Measurements from ENCODE around the gene RNF144A. TPM values are rescaled to one million over a fixed set of nuclear protein-coding genes. Genes with fewer than 3 reads are reported as not detected.

The RNF144A gene
- total RNA-seq, 1 experiment from 2014 or later, result 13.0 TPM

DNA sequence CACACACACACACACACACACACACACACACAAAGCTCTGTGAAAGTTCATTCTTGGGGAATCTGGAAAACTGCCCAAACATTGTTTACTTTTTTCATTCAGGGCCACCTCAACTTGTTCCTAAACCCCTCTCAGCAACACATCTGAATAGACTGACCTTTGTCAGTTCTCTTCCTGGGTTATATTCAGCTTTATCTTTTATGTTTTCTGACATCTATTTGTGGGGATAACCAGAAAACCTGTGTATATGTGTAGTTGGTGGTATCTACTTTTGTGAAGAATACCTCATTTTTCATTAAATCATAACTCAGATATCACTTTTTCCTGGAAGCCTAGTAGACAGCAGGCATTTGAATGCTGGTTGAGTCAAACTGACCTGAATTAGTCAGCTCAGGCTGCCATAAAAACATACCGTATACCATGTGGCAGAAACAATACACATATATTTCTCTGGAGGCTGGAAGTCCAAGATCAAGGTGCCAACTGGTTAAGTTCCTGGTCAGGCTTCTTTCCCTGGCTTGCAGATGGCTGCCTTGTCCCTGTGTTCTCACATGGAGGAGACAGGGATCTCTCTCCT is 11.0 kb upstream of the RNF144A start:
- Histone ChIP-seq H3K36me3 (ENCODE audit: control insufficient read depth in 1 of 2, insufficient read depth in 2 of 2, low read length in 2 of 2) (no peaks in the 10 kb centered on the region), H3K79me2 (ENCODE audit: insufficient read depth, low read length) (no peaks in the 10 kb centered on the region), H2AFZ (ENCODE audit: low read depth, low read length, poor library complexity, severe bottlenecking) (no peak overlapping the region), H3K4me2 (ENCODE audit: low read length) (no peak overlapping the region), H3K9me3 (ENCODE audit: control insufficient read depth in 1 of 2, insufficient read depth in 1 of 2, low read depth in 1 of 2, low read length in 2 of 2) (no peaks in the 10 kb centered on the region), H3K4me3 (replicated peaks in 1 of 2; ENCODE audit: low read depth in 1 of 2, low read length in 2 of 2) (no peak overlapping the region), H3K27me3 (ENCODE audit: insufficient read depth, low read length) (peaks cover 5% of the 10 kb centered on the region; the same call in 1 of the 2 replicates), H3K4me1 (ENCODE audit: control insufficient read depth in 1 of 2, insufficient read depth in 2 of 2, low read length in 2 of 2) (no peaks in the 10 kb centered on the region), H3K9me2 (ENCODE audit: insufficient read depth) (no peaks in the 10 kb centered on the region), H3K27ac (ENCODE audit: low read depth, low read length) (no peak overlapping the region), H3K9ac (ENCODE audit: low read length) (no peak overlapping the region), H4K20me1 (ENCODE audit: insufficient read depth) (no peaks in the 10 kb centered on the region)
- no peak for ATAC-seq
- no peak for DNase-seq (ENCODE audit: low read depth, low spot score)
- ChIA-PET RAD21 (ENCODE audit: low non-redundant PET in 1 of 2, low total read pairs in 2 of 2, uncharacterized antibody in 2 of 2, unreplicated experiment in 2 of 2) (interaction anchor here in 1 of 2 experiments (0.7 kb wide), 1 partner anchor 222 kb away, joined by 4 read pairs; no protein-coding TSS in a partner anchor), POLR2A (no interaction called here), CTCF (interaction anchor here (1.2 to 2.1 kb wide), 2 partner anchors 9 to 11 kb away, joined by 3 to 7 read pairs; partner anchors contain the start of gene RNF144A)
- TF ChIP-seq EGR1 (IDR thresholded peaks at IDR 0.05; ENCODE audit: low read depth) (no peak), ZFX (IDR thresholded peaks at IDR 0.05) (no peak), SIN3A (IDR thresholded peaks at IDR 0.05; ENCODE audit: low read depth) (no peak), ELF1 (IDR thresholded peaks at IDR 0.05; ENCODE audit: borderline replicate concordance, low read depth) (no peak), POLR2A (IDR thresholded peaks at IDR 0.05; ENCODE audit: borderline replicate concordance, extremely low read depth, insufficient read depth, insufficient read length) (no peak), YY1 (IDR thresholded peaks at IDR 0.05; ENCODE audit: extremely low read depth, insufficient replicate concordance, low read depth, low read length) (no peak), CBX3 (IDR thresholded peaks at IDR 0.05; ENCODE audit: low read depth) (no peak), SP1 (IDR thresholded peaks at IDR 0.05; ENCODE audit: low read depth) (no peak), POLR2AphosphoS5 (IDR thresholded peaks at IDR 0.05; ENCODE audit: low read depth, low read length) (no peak), FOSL1 (IDR thresholded peaks at IDR 0.05; ENCODE audit: low read depth) (no peak), SRF (IDR thresholded peaks at IDR 0.05; ENCODE audit: low read depth) (no peak)
- TF ChIP-seq, protein P1, sequence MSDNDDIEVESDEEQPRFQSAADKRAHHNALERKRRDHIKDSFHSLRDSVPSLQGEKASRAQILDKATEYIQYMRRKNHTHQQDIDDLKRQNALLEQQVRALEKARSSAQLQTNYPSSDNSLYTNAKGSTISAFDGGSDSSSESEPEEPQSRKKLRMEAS (IDR thresholded peaks at IDR 0.05), result no peak
- TF ChIP-seq, protein P2, sequence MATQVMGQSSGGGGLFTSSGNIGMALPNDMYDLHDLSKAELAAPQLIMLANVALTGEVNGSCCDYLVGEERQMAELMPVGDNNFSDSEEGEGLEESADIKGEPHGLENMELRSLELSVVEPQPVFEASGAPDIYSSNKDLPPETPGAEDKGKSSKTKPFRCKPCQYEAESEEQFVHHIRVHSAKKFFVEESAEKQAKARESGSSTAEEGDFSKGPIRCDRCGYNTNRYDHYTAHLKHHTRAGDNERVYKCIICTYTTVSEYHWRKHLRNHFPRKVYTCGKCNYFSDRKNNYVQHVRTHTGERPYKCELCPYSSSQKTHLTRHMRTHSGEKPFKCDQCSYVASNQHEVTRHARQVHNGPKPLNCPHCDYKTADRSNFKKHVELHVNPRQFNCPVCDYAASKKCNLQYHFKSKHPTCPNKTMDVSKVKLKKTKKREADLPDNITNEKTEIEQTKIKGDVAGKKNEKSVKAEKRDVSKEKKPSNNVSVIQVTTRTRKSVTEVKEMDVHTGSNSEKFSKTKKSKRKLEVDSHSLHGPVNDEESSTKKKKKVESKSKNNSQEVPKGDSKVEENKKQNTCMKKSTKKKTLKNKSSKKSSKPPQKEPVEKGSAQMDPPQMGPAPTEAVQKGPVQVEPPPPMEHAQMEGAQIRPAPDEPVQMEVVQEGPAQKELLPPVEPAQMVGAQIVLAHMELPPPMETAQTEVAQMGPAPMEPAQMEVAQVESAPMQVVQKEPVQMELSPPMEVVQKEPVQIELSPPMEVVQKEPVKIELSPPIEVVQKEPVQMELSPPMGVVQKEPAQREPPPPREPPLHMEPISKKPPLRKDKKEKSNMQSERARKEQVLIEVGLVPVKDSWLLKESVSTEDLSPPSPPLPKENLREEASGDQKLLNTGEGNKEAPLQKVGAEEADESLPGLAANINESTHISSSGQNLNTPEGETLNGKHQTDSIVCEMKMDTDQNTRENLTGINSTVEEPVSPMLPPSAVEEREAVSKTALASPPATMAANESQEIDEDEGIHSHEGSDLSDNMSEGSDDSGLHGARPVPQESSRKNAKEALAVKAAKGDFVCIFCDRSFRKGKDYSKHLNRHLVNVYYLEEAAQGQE (IDR thresholded peaks at IDR 0.05; ENCODE audit: low read depth), result no peak
- TF ChIP-seq, protein P3, sequence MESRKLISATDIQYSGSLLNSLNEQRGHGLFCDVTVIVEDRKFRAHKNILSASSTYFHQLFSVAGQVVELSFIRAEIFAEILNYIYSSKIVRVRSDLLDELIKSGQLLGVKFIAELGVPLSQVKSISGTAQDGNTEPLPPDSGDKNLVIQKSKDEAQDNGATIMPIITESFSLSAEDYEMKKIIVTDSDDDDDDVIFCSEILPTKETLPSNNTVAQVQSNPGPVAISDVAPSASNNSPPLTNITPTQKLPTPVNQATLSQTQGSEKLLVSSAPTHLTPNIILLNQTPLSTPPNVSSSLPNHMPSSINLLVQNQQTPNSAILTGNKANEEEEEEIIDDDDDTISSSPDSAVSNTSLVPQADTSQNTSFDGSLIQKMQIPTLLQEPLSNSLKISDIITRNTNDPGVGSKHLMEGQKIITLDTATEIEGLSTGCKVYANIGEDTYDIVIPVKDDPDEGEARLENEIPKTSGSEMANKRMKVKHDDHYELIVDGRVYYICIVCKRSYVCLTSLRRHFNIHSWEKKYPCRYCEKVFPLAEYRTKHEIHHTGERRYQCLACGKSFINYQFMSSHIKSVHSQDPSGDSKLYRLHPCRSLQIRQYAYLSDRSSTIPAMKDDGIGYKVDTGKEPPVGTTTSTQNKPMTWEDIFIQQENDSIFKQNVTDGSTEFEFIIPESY (IDR thresholded peaks at IDR 0.05; ENCODE audit: extremely low read depth, insufficient replicate concordance, low read length), result no peak
- TF ChIP-seq, protein P4, sequence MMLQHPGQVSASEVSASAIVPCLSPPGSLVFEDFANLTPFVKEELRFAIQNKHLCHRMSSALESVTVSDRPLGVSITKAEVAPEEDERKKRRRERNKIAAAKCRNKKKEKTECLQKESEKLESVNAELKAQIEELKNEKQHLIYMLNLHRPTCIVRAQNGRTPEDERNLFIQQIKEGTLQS (IDR thresholded peaks at IDR 0.05), result no peak
- no TSS peak for BruUV-seq (replicated peaks)
- intact Hi-C loops (cut with micrococcal nuclease), result no loop called here

Data from HCT116 (cell line).